ENCODE data around the gene NLE1.
"Not testable (repeated sequence)": the region's sequence is repeated elsewhere in the genome, so short reads cannot be mapped to it uniquely, and the experiment has no call there.

DNA sequence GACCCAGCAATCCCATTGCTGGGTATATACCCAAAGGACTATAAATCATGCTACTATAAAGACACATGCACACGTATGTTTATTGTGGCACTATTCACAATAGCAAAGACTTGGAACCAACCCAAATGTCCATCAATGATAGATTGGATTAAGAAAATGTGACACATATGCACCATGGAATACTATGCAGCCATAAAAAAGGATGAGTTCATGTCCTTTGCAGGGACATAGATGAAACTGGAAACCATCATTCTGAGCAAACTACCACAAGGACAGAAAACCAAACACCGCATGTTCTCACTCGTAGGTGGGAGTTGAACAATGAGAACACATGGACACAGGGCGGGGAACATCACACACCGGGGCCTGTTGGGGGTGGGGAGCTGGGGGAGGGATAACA is 37.3 kb upstream of the NLE1 start:
- TF ChIP-seq, protein P1, sequence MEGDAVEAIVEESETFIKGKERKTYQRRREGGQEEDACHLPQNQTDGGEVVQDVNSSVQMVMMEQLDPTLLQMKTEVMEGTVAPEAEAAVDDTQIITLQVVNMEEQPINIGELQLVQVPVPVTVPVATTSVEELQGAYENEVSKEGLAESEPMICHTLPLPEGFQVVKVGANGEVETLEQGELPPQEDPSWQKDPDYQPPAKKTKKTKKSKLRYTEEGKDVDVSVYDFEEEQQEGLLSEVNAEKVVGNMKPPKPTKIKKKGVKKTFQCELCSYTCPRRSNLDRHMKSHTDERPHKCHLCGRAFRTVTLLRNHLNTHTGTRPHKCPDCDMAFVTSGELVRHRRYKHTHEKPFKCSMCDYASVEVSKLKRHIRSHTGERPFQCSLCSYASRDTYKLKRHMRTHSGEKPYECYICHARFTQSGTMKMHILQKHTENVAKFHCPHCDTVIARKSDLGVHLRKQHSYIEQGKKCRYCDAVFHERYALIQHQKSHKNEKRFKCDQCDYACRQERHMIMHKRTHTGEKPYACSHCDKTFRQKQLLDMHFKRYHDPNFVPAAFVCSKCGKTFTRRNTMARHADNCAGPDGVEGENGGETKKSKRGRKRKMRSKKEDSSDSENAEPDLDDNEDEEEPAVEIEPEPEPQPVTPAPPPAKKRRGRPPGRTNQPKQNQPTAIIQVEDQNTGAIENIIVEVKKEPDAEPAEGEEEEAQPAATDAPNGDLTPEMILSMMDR (IDR thresholded peaks at IDR 0.05), result not testable (repeated sequence)
- not testable (repeated sequence) for TF ChIP-seq PHF8 (IDR thresholded peaks at IDR 0.05; ENCODE audit: borderline replicate concordance, low read depth); POLR2AphosphoS2 (conservative IDR thresholded peaks at IDR 0.05; ENCODE audit: low read length)
